Loucy (cell line): Measurements from ENCODE around the gene SLCO4A1.

Source experiments
- H2AFZ ChIP-seq: fragments of 200-600 bp; sonication (generic); 2 replicates; pipeline ENCODE4 v1.6.0; 2016; ENCODE audit warnings: antibody characterized with exemption, mild to moderate bottlenecking, low read length, moderate library complexity
- H3F3A ChIP-seq: fragments of 200-600 bp; 2 replicates; pipeline ENCODE4 v1.6.0; 2016; ENCODE audit warnings: antibody characterized with exemption, low read depth, mild to moderate bottlenecking
- H3K27me3 ChIP-seq: fragments of 200-600 bp; sonication (generic); 2 replicates; pipeline ENCODE4 v1.6.1; 2014; ENCODE audit warnings: low read length, mild to moderate bottlenecking; ENCODE audit not compliant: insufficient read depth, poor library complexity, severe bottlenecking
- H3K36me3 ChIP-seq: fragments of 200-600 bp; sonication (generic); 2 replicates; pipeline ENCODE4 v1.6.1; 2016; ENCODE audit warnings: low read length; ENCODE audit not compliant: insufficient read depth
- H3K4me1 ChIP-seq: fragments of 200-600 bp; sonication (generic); 2 replicates; pipeline ENCODE4 v1.5.1; 2014; ENCODE audit warnings: low read length, mild to moderate bottlenecking; ENCODE audit not compliant: insufficient read depth, poor library complexity, severe bottlenecking
- H3K4me2 ChIP-seq: fragments of 200-600 bp; sonication (generic); 2 replicates; pipeline ENCODE4 v1.6.0; 2014; ENCODE audit warnings: antibody characterized with exemption, low read length, low read depth, mild to moderate bottlenecking; ENCODE audit not compliant: poor library complexity, severe bottlenecking
- H3K4me3 ChIP-seq: fragments of 200-600 bp; sonication (generic); 2 replicates; pipeline ENCODE4 v1.5.1; 2014; ENCODE audit warnings: low read length, mild to moderate bottlenecking, mixed read lengths; ENCODE audit not compliant: poor library complexity, severe bottlenecking
- H3K79me2 ChIP-seq: fragments of 200-600 bp; sonication (generic); 2 replicates; pipeline ENCODE4 v1.6.1; 2014; ENCODE audit warnings: low read length; ENCODE audit not compliant: insufficient read depth
- H3K9ac ChIP-seq: fragments of 200-600 bp; sonication (generic); 2 replicates; pipeline ENCODE4 v1.6.0; 2014; ENCODE audit warnings: mild to moderate bottlenecking, low read depth, low read length, moderate library complexity; ENCODE audit not compliant: poor library complexity, severe bottlenecking
- H3K9me2 ChIP-seq: fragments of 200-600 bp; sonication (generic); replicated peaks from 2 replicates; pipeline ENCODE4 v1.6.1; 2016; ENCODE audit warnings: low read depth, low read length, mixed read lengths
- H3K9me3 ChIP-seq: fragments of 200-600 bp; sonication (generic); 2 replicates; pipeline ENCODE4 v1.6.1; 2014; ENCODE audit warnings: mild to moderate bottlenecking, antibody characterized with exemption, low read length, low read depth; ENCODE audit not compliant: insufficient read depth
- H4K20me1 ChIP-seq: fragments of 200-600 bp; sonication (generic); 2 replicates; pipeline ENCODE4 v1.6.0; 2014; ENCODE audit warnings: antibody characterized with exemption, low read length, mild to moderate bottlenecking; ENCODE audit not compliant: insufficient read depth, poor library complexity, severe bottlenecking
- CTCF ChIP-seq: fragments of 200-600 bp; sonication (generic); conservative IDR thresholded peaks from 2 replicates; pipeline ENCODE4 v1.5.1; 2014; ENCODE audit warnings: mild to moderate bottlenecking, antibody characterized with exemption, low read length
- EZH2phosphoT487 ChIP-seq: fragments of 200-600 bp; IDR thresholded peaks from 2 replicates; pipeline ENCODE4 v1.6.1; 2018; ENCODE audit warnings: antibody characterized with exemption, mild to moderate bottlenecking, moderate library complexity, borderline replicate concordance

The SLCO4A1 gene

GRCh38 chr20:62646851-62647520, 4.7 kb downstream of the SLCO4A1 start:
- Histone ChIP-seq H3K27me3 (no peaks in the 10 kb centered on the region), H3K4me1 (peaks cover 45% of the 10 kb centered on the region), H3K36me3 (peaks cover 8% of the 10 kb centered on the region; the same call in 1 of the 2 replicates), H3K9ac (no peak overlapping the region), H3F3A (no peaks in the 10 kb centered on the region), H4K20me1 (peaks cover 59% of the 10 kb centered on the region), H3K9me3 (no peaks in the 10 kb centered on the region), H3K9me2 (no peaks in the 10 kb centered on the region), H2AFZ (no peak overlapping the region), H3K79me2 (peaks cover 92% of the 10 kb centered on the region), H3K4me3 (no peak overlapping the region), H3K4me2 (peak overlapping the region; percentile 27)
- TF ChIP-seq CTCF (no peak), EZH2phosphoT487 (no peak)

GRCh38 chr20:62647521-62648317, 5.4 kb downstream of the SLCO4A1 start:
- Histone ChIP-seq H2AFZ (no peak overlapping the region), H3K79me2 (peaks cover 97% of the 10 kb centered on the region), H3K4me1 (peaks cover 45% of the 10 kb centered on the region), H3K36me3 (peaks cover 8% of the 10 kb centered on the region; the same call in 1 of the 2 replicates), H4K20me1 (peaks cover 59% of the 10 kb centered on the region), H3K4me3 (no peak overlapping the region), H3K9me2 (no peaks in the 10 kb centered on the region), H3K4me2 (no peak overlapping the region), H3K27me3 (no peaks in the 10 kb centered on the region), H3K9me3 (no peaks in the 10 kb centered on the region), H3F3A (no peaks in the 10 kb centered on the region), H3K9ac (no peak overlapping the region)
- TF ChIP-seq EZH2phosphoT487 (no peak), CTCF (no peak)

- Histone ChIP-seq H3K27me3 (no peaks in the 10 kb centered on the region), H4K20me1 (peaks cover 54% of the 10 kb centered on the region), H3K36me3 (peaks cover 8% of the 10 kb centered on the region; the same call in 1 of the 2 replicates), H3K4me3 (no peak overlapping the region), H3F3A (no peaks in the 10 kb centered on the region), H3K4me1 (peaks cover 40% of the 10 kb centered on the region), H3K4me2 (no peak overlapping the region), H3K9me3 (no peaks in the 10 kb centered on the region), H3K9me2 (no peaks in the 10 kb centered on the region), H2AFZ (no peak overlapping the region), H3K79me2 (peaks cover 97% of the 10 kb centered on the region), H3K9ac (no peak overlapping the region)
- TF ChIP-seq EZH2phosphoT487 (no peak), CTCF (no peak)
Measured at GRCh38 chr20:62648318-62648995, 6.2 kb downstream of the SLCO4A1 start.
